ENCODE data around the gene PIGK.
"Not testable (repeated sequence)": the region's sequence is repeated elsewhere in the genome, so short reads cannot be mapped to it uniquely, and the experiment has no call there.

DNA sequence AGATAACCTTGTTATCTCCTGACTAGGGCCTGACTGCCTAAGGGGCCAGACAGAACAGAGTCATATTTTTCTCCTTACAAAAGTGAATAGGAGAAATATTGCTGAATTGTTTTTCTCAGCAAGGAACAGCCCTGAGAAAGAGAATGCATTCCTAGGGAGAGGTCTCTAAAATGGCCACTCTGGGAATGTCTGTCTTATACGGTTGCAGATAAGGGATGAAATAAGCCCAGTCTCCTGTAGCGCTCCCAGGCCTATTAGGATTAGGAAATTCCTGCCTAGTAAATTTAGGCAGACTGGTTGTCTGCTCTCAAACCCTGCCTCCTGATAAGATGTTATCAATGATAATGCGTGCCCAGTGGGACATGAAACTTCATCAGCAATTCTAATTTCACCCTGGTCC is 15.2 kb downstream of the PIGK start:
- TF ChIP-seq EP300, CTCF (IDR thresholded peaks at IDR 0.05): not testable (repeated sequence)

Measured in tibial nerve (tissue), 4 donors.